HEK293 (cell line): ENCODE data around the gene RIN1.

Experiments
- GLI2 ChIP-seq: fragments of 450-650 bp; formaldehyde crosslinking; IDR thresholded peaks from 2 replicates; pipeline ENCODE4; 2017; ENCODE audit warnings: missing biosample characterization, missing genetic modification characterization, low read depth, borderline replicate concordance
- GLIS1 ChIP-seq: fragments of 450-650 bp; formaldehyde crosslinking; IDR thresholded peaks from 2 replicates; pipeline ENCODE4 v1.5.1; 2016; ENCODE audit warnings: missing biosample characterization, missing genetic modification characterization
- IKZF3 ChIP-seq: fragments of 450-650 bp; IDR thresholded peaks from 2 replicates; pipeline ENCODE4 v1.5.0; 2018; ENCODE audit warnings: missing biosample characterization, mild to moderate bottlenecking, missing genetic modification characterization, moderate library complexity
- SP7 ChIP-seq: fragments of 450-650 bp; formaldehyde crosslinking; IDR thresholded peaks from 2 replicates; pipeline ENCODE4 v1.5.1; 2016; ENCODE audit warnings: missing biosample characterization, missing genetic modification characterization
- TCF7L2 ChIP-seq: IDR thresholded peaks from 2 replicates; pipeline ENCODE4 v1.6.1; 2011; ENCODE audit warnings: low read depth, mild to moderate bottlenecking, inconsistent platforms, low read length, moderate library complexity, borderline replicate concordance
- ZBTB48 ChIP-seq: fragments of 450-650 bp; formaldehyde crosslinking; IDR thresholded peaks from 2 replicates; pipeline ENCODE4 v1.5.1; 2016; ENCODE audit warnings: missing biosample characterization, missing genetic modification characterization
- ZBTB7A ChIP-seq: fragments of 450-650 bp; formaldehyde crosslinking; IDR thresholded peaks from 2 replicates; pipeline ENCODE4 v1.5.1; 2016; ENCODE audit warnings: low read depth, missing biosample characterization, missing genetic modification characterization
- ZFP41 ChIP-seq: fragments of 450-650 bp; formaldehyde crosslinking; IDR thresholded peaks from 2 replicates; pipeline ENCODE4 v1.5.1; 2016; ENCODE audit warnings: missing biosample characterization, missing genetic modification characterization, borderline replicate concordance
- ZFP69B ChIP-seq: fragments of 450-650 bp; formaldehyde crosslinking; IDR thresholded peaks from 2 replicates; pipeline ENCODE4 v1.5.1; 2016; ENCODE audit warnings: missing biosample characterization, missing genetic modification characterization
- ZNF121 ChIP-seq: fragments of 450-650 bp; formaldehyde crosslinking; IDR thresholded peaks from 2 replicates; pipeline ENCODE4 v1.5.1; 2016; ENCODE audit warnings: missing biosample characterization, missing genetic modification characterization
- ZNF146 ChIP-seq: fragments of 450-650 bp; formaldehyde crosslinking; IDR thresholded peaks from 2 replicates; pipeline ENCODE4 v1.5.1; 2016; ENCODE audit warnings: missing biosample characterization, missing genetic modification characterization
- ZNF174 ChIP-seq: fragments of 450-650 bp; formaldehyde crosslinking; IDR thresholded peaks from 2 replicates; pipeline ENCODE4 v1.5.0; 2017; ENCODE audit warnings: missing biosample characterization, mild to moderate bottlenecking, missing genetic modification characterization
- ZNF19 ChIP-seq: fragments of 450-650 bp; formaldehyde crosslinking; IDR thresholded peaks from 2 replicates; pipeline ENCODE4; 2016; ENCODE audit warnings: missing biosample characterization, missing genetic modification characterization, low read depth
- ZNF211 ChIP-seq: fragments of 450-650 bp; formaldehyde crosslinking; IDR thresholded peaks from 2 replicates; pipeline ENCODE4 v1.5.1; 2016; ENCODE audit warnings: low read depth, missing biosample characterization, missing genetic modification characterization
- ZNF223 ChIP-seq: fragments of 450-650 bp; formaldehyde crosslinking; IDR thresholded peaks from 2 replicates; pipeline ENCODE4 v1.5.1; 2016; ENCODE audit warnings: missing biosample characterization, missing genetic modification characterization
- ZNF311 ChIP-seq: fragments of 450-650 bp; formaldehyde crosslinking; IDR thresholded peaks from 2 replicates; pipeline ENCODE4 v1.5.1; 2017; ENCODE audit warnings: missing biosample characterization, missing genetic modification characterization, borderline replicate concordance
- ZNF416 ChIP-seq: fragments of 450-650 bp; formaldehyde crosslinking; IDR thresholded peaks from 2 replicates; pipeline ENCODE4 v1.5.1; 2016; ENCODE audit warnings: missing biosample characterization, missing genetic modification characterization
- ZNF558 ChIP-seq: fragments of 450-650 bp; formaldehyde crosslinking; IDR thresholded peaks from 2 replicates; pipeline ENCODE4 v1.5.1; 2016; ENCODE audit warnings: missing biosample characterization, missing genetic modification characterization
- ZNF560 ChIP-seq: fragments of 450-650 bp; formaldehyde crosslinking; IDR thresholded peaks from 2 replicates; pipeline ENCODE4 v1.5.1; 2017; ENCODE audit warnings: missing biosample characterization, missing genetic modification characterization, borderline replicate concordance
- ZNF660 ChIP-seq: fragments of 450-650 bp; IDR thresholded peaks from 2 replicates; pipeline ENCODE4 v1.5.1; 2018; ENCODE audit warnings: missing biosample characterization, mild to moderate bottlenecking, missing genetic modification characterization
- TF ChIP-seq, protein P1 (sequence below): IDR thresholded peaks from 2 replicates; pipeline ENCODE4 v1.6.1; 2011; ENCODE audit warnings: mild to moderate bottlenecking, low read depth, low read length, borderline replicate concordance
- TF ChIP-seq, protein P2 (sequence below): fragments of 450-650 bp; formaldehyde crosslinking; IDR thresholded peaks from 2 replicates; pipeline ENCODE4 v1.5.1; 2016; ENCODE audit warnings: missing biosample characterization, missing genetic modification characterization
- TF ChIP-seq, protein P3 (sequence below): fragments of 450-650 bp; formaldehyde crosslinking; optimal IDR thresholded peaks from 2 replicates; pipeline ENCODE3; 2016; ENCODE audit warnings: missing biosample characterization, mild to moderate bottlenecking, missing genetic modification characterization
- TF ChIP-seq, protein P4 (sequence below): fragments of 450-650 bp; formaldehyde crosslinking; IDR thresholded peaks from 2 replicates; pipeline ENCODE4 v1.5.1; 2016; ENCODE audit warnings: missing biosample characterization, missing genetic modification characterization, low read depth
- TF ChIP-seq, protein P5 (sequence below): fragments of 450-650 bp; formaldehyde crosslinking; IDR thresholded peaks from 2 replicates; pipeline ENCODE4 v1.5.1; 2017; ENCODE audit warnings: missing biosample characterization, missing genetic modification characterization
- TF ChIP-seq, protein P6 (sequence below): fragments of 450-650 bp; formaldehyde crosslinking; IDR thresholded peaks from 2 replicates; pipeline ENCODE4 v1.5.1; 2016; ENCODE audit warnings: missing biosample characterization, missing genetic modification characterization

RIN1 gene

DNA sequence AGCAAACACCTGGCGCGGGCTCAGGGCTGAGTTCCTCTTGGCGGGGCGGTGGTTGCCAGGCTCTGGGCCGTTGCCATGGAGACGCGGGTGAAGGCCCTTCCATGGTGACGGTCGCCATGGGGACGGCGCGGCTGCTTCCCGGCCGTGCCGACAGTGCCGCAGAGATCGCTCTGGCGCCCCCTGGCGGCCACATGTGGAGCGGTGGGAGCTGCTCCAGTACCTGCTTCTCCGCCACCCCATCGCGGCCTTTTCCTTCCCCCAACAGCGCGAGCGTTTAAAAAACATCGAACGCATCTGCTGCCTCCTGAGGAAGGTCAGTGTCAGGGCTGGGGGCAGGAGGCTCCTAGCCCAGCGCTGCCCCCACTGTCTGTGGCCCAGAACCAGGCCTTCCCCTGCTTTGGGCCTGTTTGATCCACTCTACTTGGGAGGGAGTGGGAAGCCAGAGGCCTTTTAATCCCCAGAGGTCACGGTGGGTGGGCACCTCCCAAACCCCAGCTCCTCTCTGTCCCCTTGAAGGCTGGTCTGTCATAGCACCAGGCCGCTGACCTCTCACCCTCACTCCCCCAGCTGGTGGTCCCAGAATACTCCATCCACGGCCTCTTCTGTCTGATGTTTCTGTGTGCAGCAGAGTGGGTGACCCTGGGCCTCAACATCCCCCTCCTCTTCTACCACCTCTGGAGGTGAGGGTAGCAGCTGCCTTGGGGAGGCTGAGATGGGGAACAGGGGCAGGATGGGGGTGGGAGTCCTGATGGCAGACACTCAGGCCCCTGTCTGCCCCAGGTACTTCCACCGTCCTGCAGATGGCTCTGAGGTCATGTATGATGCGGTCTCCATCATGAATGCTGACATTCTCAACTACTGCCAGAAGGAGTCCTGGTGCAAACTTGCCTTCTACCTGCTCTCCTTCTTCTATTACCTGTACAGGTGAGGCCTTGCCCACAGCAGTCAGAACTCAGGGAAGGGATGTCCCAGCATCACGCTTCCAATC lies 53.5 kb downstream of the RIN1 start (continued):
- TF ChIP-seq, protein P1, sequence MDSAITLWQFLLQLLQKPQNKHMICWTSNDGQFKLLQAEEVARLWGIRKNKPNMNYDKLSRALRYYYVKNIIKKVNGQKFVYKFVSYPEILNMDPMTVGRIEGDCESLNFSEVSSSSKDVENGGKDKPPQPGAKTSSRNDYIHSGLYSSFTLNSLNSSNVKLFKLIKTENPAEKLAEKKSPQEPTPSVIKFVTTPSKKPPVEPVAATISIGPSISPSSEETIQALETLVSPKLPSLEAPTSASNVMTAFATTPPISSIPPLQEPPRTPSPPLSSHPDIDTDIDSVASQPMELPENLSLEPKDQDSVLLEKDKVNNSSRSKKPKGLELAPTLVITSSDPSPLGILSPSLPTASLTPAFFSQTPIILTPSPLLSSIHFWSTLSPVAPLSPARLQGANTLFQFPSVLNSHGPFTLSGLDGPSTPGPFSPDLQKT, result no peak
- TF ChIP-seq, protein P2, sequence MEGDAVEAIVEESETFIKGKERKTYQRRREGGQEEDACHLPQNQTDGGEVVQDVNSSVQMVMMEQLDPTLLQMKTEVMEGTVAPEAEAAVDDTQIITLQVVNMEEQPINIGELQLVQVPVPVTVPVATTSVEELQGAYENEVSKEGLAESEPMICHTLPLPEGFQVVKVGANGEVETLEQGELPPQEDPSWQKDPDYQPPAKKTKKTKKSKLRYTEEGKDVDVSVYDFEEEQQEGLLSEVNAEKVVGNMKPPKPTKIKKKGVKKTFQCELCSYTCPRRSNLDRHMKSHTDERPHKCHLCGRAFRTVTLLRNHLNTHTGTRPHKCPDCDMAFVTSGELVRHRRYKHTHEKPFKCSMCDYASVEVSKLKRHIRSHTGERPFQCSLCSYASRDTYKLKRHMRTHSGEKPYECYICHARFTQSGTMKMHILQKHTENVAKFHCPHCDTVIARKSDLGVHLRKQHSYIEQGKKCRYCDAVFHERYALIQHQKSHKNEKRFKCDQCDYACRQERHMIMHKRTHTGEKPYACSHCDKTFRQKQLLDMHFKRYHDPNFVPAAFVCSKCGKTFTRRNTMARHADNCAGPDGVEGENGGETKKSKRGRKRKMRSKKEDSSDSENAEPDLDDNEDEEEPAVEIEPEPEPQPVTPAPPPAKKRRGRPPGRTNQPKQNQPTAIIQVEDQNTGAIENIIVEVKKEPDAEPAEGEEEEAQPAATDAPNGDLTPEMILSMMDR (tag by site-specific recombination), result peak; percentile 93
- TF ChIP-seq GLIS1 (tag by site-specific recombination) (no peak), ZNF211 (tag by site-specific recombination) (no peak), ZNF223 (tag by site-specific recombination) (no peak), ZBTB48 (tag by site-specific recombination) (no peak), ZNF660 (tag by site-specific recombination) (0 out of 2 replicates have a peak, but pooled peaks have one; percentile 35), ZNF311 (tag by site-specific recombination) (no peak), ZNF19 (tag by site-specific recombination) (no peak), ZNF558 (tag by site-specific recombination) (no peak), ZNF560 (tag by site-specific recombination) (no peak), ZFP69B (tag by site-specific recombination) (no peak), ZBTB7A (tag by site-specific recombination) (no peak), TCF7L2 (no peak), ZNF146 (tag by site-specific recombination) (no peak), ZNF121 (tag by site-specific recombination) (no peak), GLI2 (tag by site-specific recombination) (no peak), ZNF416 (tag by site-specific recombination) (no peak), ZFP41 (no peak), ZNF174 (tag by site-specific recombination) (no peak), IKZF3 (tag by site-specific recombination) (0 out of 2 replicates have a peak, but pooled peaks have one; percentile 38), SP7 (tag by site-specific recombination) (0 out of 2 replicates have a peak, but pooled peaks have one; percentile 35)
- TF ChIP-seq, protein P3, sequence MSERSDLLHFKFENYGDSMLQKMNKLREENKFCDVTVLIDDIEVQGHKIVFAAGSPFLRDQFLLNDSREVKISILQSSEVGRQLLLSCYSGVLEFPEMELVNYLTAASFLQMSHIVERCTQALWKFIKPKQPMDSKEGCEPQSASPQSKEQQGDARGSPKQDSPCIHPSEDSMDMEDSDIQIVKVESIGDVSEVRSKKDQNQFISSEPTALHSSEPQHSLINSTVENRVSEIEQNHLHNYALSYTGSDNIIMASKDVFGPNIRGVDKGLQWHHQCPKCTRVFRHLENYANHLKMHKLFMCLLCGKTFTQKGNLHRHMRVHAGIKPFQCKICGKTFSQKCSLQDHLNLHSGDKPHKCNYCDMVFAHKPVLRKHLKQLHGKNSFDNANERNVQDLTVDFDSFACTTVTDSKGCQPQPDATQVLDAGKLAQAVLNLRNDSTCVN (tag by site-specific recombination), result peak; percentile 15
- TF ChIP-seq, protein P4, sequence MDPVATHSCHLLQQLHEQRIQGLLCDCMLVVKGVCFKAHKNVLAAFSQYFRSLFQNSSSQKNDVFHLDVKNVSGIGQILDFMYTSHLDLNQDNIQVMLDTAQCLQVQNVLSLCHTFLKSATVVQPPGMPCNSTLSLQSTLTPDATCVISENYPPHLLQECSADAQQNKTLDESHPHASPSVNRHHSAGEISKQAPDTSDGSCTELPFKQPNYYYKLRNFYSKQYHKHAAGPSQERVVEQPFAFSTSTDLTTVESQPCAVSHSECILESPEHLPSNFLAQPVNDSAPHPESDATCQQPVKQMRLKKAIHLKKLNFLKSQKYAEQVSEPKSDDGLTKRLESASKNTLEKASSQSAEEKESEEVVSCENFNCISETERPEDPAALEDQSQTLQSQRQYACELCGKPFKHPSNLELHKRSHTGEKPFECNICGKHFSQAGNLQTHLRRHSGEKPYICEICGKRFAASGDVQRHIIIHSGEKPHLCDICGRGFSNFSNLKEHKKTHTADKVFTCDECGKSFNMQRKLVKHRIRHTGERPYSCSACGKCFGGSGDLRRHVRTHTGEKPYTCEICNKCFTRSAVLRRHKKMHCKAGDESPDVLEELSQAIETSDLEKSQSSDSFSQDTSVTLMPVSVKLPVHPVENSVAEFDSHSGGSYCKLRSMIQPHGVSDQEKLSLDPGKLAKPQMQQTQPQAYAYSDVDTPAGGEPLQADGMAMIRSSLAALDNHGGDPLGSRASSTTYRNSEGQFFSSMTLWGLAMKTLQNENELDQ (tag by site-specific recombination), result no peak
- TF ChIP-seq, protein P5, sequence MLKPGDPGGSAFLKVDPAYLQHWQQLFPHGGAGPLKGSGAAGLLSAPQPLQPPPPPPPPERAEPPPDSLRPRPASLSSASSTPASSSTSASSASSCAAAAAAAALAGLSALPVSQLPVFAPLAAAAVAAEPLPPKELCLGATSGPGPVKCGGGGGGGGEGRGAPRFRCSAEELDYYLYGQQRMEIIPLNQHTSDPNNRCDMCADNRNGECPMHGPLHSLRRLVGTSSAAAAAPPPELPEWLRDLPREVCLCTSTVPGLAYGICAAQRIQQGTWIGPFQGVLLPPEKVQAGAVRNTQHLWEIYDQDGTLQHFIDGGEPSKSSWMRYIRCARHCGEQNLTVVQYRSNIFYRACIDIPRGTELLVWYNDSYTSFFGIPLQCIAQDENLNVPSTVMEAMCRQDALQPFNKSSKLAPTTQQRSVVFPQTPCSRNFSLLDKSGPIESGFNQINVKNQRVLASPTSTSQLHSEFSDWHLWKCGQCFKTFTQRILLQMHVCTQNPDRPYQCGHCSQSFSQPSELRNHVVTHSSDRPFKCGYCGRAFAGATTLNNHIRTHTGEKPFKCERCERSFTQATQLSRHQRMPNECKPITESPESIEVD (tag by site-specific recombination), result no peak
- TF ChIP-seq, protein P6, sequence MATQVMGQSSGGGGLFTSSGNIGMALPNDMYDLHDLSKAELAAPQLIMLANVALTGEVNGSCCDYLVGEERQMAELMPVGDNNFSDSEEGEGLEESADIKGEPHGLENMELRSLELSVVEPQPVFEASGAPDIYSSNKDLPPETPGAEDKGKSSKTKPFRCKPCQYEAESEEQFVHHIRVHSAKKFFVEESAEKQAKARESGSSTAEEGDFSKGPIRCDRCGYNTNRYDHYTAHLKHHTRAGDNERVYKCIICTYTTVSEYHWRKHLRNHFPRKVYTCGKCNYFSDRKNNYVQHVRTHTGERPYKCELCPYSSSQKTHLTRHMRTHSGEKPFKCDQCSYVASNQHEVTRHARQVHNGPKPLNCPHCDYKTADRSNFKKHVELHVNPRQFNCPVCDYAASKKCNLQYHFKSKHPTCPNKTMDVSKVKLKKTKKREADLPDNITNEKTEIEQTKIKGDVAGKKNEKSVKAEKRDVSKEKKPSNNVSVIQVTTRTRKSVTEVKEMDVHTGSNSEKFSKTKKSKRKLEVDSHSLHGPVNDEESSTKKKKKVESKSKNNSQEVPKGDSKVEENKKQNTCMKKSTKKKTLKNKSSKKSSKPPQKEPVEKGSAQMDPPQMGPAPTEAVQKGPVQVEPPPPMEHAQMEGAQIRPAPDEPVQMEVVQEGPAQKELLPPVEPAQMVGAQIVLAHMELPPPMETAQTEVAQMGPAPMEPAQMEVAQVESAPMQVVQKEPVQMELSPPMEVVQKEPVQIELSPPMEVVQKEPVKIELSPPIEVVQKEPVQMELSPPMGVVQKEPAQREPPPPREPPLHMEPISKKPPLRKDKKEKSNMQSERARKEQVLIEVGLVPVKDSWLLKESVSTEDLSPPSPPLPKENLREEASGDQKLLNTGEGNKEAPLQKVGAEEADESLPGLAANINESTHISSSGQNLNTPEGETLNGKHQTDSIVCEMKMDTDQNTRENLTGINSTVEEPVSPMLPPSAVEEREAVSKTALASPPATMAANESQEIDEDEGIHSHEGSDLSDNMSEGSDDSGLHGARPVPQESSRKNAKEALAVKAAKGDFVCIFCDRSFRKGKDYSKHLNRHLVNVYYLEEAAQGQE (tag by site-specific recombination), result no peak
